Stimulated activated CD8-positive, alpha-beta memory T cell treated with anti-CD3 and anti-CD28 coated beads, Interleukin-12 subunit alpha, Interleukin-12 subunit beta, amount 100 ng/mL, for 4 hours (primary cell): ENCODE results near the gene COBL.
"Not testable (repeated sequence)": the region's sequence is repeated elsewhere in the genome, so short reads cannot be mapped to it uniquely, and the experiment has no call there.

Source experiments
- DNase-seq: peaks from one replicate; pipeline ENCODE4 v3.0.0-alpha.2; 2020; ENCODE audit warnings: low read depth

The COBL gene

GRCh38 chr7:50990214-50990613, 326.4 kb downstream of the COBL start:
- DNase-seq = not testable (repeated sequence)

- no peak for DNase-seq
Measured at GRCh38 chr7:50988988-50989387, 327.6 kb downstream of the COBL start.

GRCh38 chr7:50988465-50988864, 328.1 kb downstream of the COBL start:
- no peak for DNase-seq

GRCh38 chr7:50985096-50985495, 331.5 kb downstream of the COBL start:
- DNase-seq = no peak

- no peak for DNase-seq
Measured at GRCh38 chr7:50983850-50984249, 332.8 kb downstream of the COBL start.

GRCh38 chr7:50982626-50983025, 334.0 kb downstream of the COBL start:
- no peak for DNase-seq

GRCh38 chr7:50981743-50982142, 334.9 kb downstream of the COBL start:
- no peak for DNase-seq

- no peak for DNase-seq
Measured at GRCh38 chr7:50980411-50980810, 336.2 kb downstream of the COBL start.

- DNase-seq = no peak
Measured at GRCh38 chr7:50978633-50979215, 337.9 kb downstream of the COBL start.

GRCh38 chr7:50977421-50977820, 339.2 kb downstream of the COBL start:
- no peak for DNase-seq

GRCh38 chr7:50976064-50976463, 340.5 kb downstream of the COBL start:
- DNase-seq = no peak

- DNase-seq = no peak
Measured at GRCh38 chr7:50974240-50974639, 342.4 kb downstream of the COBL start.

GRCh38 chr7:50973814-50974213, 342.8 kb downstream of the COBL start:
- DNase-seq = no peak

- DNase-seq = no peak
Measured at GRCh38 chr7:50970092-50970491, 346.5 kb downstream of the COBL start.
